ENCODE measurements around the gene FNDC3B.

Gene FNDC3B

GRCh38 chr3:172210355-172210754 lies 171.0 kb downstream of the FNDC3B start:
- peak in 15 of 42 donors; percentile 7 to 61 (median 37) for DNase-seq
- intact Hi-C loops (cut with DNase I) = loop anchor here (10.0 kb wide), 1 partner anchor 176 kb away; the partner anchor contains the start of gene FNDC3B

- intact Hi-C loops (cut with DNase I) = loop anchor here (10.0 kb wide), 1 partner anchor 176 kb away; the partner anchor contains the start of gene FNDC3B
Measured at GRCh38 chr3:172211123-172211522, 171.7 kb downstream of the FNDC3B start.

GRCh38 chr3:172213200-172213599 lies 173.8 kb downstream of the FNDC3B start:
- DNase-seq = no peak
- intact Hi-C loops (cut with DNase I) = loop anchor here (10.0 kb wide), 1 partner anchor 178 kb away; the partner anchor contains the start of gene FNDC3B

More at GRCh38 chr3:172211123-172211522, 171.7 kb downstream of the FNDC3B start:
- no peak for DNase-seq

DNA sequence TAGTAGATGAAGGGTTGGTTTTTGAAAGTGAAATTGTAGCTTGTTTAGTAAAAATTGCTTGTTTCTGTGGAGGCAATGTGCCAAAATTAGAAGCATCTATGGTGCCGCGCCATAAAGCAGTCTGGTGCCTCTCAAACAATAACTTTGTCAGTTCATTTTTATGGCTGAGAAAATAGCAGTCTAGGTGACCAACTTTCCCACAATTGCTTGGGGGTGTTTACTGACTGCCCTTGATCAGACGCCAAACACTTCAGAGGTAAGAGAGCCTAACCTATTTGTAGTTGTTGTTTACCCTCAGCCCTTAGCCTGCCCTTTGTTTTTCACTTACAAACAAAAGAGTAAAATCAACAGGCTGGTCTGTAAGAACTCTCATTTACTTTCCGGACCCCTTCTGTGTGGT lies 174.5 kb downstream of the FNDC3B start:
- DNase-seq = no peak
- intact Hi-C loops (cut with DNase I) = loop anchor here (10.0 kb wide), 1 partner anchor 179 kb away; the partner anchor contains the start of gene FNDC3B

DNA sequence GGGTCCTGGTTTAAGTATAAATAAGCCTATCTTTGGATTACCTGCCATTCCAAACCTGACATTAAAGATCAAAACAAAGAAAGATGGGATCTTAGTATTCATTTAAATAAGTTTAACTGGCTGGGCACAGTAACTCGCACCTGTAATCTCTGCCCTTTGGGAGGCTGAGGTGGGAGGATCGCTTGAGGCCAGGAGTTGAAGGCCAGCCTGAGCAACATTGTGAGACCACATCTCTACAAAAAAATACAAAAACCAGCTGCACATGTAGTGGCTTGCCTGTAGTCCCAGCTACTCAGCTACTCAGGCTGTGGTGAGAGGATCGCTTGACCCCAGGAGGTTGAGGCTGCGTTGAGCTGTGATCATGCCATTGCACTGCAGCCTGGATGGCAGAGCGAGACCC lies 176.9 kb downstream of the FNDC3B start:
- intact Hi-C loops (cut with DNase I) = loop anchor here (10.0 kb wide), 1 partner anchor 181 kb away; the partner anchor contains the start of gene FNDC3B
- no peak for DNase-seq

GRCh38 chr3:172216911-172217310 lies 177.5 kb downstream of the FNDC3B start:
- intact Hi-C loops (cut with DNase I) = loop anchor here (10.0 kb wide), 1 partner anchor 182 kb away; the partner anchor contains the start of gene FNDC3B
- DNase-seq = no peak

DNA sequence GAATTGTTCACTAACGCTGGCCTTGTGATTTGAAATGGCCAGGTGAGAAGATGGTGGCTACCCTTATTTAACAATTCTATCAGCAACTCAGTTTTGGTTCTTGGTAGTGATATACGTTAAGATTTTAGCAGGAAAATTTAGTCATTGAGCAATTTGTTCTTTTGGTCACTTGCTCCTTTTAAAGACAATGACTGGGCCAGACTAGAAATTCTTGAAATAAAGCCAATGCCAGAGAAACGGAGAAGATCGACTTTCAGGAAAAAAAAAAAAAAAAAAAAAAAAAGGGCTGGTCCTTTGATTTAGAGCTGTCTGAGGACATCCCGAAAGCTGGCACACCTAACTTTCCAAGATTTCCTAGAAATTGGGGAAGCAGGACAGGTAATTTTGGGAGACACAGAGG lies 178.5 kb downstream of the FNDC3B start:
- intact Hi-C loops (cut with DNase I) = loop anchor here (10.0 kb wide), 1 partner anchor 183 kb away; the partner anchor contains the start of gene FNDC3B
- no peak for DNase-seq

DNA sequence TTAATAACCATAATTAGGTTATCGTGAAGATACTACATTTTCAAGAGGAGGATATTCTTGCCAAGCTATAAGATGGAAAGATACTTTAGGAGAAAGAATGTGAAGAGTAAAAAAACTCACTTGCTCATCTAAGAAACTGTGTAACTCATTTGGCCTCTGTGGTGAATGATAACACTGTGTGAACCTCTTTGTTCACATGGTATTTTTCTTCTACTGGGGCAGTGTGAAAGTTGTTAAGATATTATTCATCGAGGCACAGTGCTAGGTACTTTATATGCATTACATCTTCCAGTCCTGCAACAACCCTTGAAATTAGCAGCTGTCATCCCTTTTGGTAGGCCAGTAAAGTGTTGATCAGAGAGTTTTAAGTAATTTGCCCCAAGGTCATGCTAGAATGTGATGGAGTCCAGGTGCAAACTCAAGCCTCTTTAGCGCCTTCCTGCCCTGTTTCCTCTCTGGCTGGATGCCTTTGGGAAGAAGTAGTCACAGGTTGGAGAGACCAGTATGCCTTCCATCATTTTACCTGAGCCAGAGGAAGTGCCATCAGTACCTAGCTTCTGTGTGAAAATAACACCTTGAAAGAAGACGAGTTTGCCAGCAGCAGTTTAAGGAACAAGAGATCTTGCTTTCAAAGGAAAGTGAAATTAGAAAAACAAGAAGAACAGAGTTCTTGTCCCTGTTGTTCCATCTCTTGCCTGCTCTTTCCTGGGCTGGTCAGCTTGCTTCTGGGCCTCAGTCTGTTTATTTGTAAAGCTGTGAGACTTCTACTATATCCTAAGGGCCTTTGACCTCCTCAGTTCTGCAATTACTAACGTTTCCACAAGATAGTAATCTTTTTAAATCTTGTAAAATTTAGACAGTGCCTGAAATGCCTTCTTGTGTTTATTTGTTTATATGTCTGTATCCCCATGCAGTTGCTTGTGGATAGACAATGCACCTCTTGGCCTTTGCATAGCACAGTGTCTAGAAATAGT lies 179.3 kb downstream of the FNDC3B start:
- no peak for DNase-seq
- intact Hi-C loops (cut with DNase I) = loop anchor here (10.0 kb wide), 1 partner anchor 184 kb away; the partner anchor contains the start of gene FNDC3B

DNA sequence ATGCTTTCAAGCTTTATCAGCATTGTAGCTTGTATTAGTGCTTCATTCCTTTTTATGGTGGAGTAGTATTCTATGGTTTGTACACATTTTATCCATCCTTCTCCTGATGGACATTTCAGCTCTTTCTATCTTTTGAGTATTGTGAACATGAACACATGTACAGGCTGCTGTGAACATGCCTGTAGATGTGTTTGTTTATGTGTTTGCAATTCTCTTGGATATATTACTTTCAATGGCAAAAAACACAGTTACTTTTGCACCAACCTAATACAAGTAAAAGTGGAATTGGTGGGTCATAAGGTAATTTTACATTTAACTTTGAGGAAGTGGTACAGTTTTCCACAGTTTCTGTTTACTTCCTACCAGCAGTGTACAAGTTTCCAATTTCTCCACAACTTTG lies 180.4 kb downstream of the FNDC3B start:
- no peak for DNase-seq
- intact Hi-C loops (cut with DNase I) = loop anchor here (10.0 kb wide), 1 partner anchor 185 kb away; the partner anchor contains the start of gene FNDC3B

DNA sequence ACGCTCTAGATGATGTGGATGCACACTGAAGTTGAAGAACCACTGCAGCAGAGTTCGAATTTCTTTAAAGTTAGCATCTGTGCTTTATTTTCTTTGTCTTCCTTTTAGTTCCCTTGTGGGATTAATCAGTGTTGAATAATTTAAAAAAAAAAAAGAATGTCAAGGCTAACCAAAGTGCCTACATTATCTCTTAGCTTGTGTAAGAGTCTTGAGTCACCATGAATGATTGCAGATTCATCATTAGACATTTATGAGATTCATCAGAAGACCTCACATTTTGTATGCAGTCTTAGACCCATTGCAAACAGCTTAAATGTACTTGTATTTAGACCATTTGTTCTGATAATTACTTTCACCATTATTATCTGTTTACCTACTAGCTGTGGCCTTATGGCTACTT lies 182.2 kb downstream of the FNDC3B start:
- intact Hi-C loops (cut with DNase I) = no loop called here
- DNase-seq = no peak

GRCh38 chr3:172222478-172223071 lies 183.2 kb downstream of the FNDC3B start:
- no peak for DNase-seq
- intact Hi-C loops (cut with DNase I) = no loop called here

DNA sequence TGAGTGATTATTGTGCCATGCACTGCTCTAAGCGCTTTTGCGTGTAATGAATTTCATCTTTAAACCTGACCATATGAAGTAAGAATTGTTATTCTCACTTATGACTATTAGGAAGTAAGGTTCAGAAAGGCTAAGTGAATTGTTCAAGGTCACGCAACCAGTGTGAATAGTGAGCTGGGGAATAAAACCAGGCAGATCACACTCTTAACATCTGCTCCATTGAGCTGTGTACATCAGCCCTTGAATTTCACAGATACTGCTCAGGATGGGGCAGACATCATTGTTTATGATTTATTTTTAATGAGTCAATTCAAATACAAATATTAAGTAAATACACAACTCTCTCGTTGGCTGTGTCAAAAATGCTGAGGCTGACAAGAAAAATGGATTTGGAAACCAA lies 184.5 kb downstream of the FNDC3B start:
- no peak for DNase-seq
- intact Hi-C loops (cut with DNase I) = no loop called here

DNA sequence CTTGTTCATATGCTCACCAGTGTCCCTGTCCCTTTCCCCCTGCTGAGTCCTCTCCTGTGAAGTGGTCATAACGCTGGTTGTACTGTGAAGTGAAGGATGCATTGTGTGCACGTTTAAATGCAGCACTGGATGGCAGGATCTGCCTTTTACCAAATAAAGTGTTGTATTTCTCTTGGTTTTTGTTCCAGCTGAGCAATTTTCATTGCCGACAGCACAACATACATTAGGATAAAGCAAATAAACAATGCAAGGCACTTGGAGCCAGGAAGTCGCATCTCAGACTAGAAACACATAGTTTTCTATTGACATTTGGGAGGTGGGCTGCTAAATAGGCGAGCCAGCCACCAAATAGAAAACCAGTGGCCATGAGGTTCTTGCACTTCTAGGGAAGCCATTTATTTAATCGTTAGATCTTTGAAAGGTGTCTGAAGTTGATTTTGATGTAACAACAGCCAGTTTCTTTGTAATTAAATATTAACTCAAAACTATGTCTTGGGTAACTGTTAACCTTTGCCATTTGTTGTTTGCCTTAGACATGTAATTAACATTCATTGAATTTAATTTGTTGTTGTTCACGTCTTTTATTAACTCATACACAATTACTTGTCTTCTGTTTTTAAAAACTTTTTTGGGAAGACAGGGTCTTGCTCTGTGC lies 185.3 kb downstream of the FNDC3B start:
- intact Hi-C loops (cut with DNase I) = no loop called here
- no peak for DNase-seq

GRCh38 chr3:172225215-172225707 lies 185.9 kb downstream of the FNDC3B start:
- no peak for DNase-seq
- intact Hi-C loops (cut with DNase I) = no loop called here

DNA sequence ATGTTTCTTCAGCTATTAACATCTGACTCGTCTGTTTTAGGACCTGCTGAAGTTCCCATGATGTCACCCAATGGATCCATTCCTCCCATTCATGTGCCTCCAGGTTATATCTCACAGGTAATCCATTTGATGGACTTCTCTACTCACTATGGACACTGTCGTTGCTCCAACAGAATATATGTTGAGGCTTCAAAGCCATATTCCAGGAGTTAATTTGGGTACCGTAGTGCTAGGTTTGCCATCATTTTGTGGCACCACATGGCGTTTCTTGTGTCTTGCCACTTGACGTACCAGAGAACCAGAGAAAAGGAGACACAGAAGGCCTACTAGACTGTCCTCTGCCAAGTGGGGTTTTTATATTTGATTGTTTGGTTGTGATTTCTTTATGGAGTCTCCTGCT lies 187.5 kb downstream of the FNDC3B start:
- intact Hi-C loops (cut with DNase I) = no loop called here
- no peak for DNase-seq

- no peak for DNase-seq
- intact Hi-C loops (cut with DNase I) = no loop called here
Measured at GRCh38 chr3:172227340-172228035, 188.1 kb downstream of the FNDC3B start.

- intact Hi-C loops (cut with DNase I) = no loop called here
- no peak for DNase-seq
Measured at GRCh38 chr3:172228036-172228415, 188.6 kb downstream of the FNDC3B start.

DNA sequence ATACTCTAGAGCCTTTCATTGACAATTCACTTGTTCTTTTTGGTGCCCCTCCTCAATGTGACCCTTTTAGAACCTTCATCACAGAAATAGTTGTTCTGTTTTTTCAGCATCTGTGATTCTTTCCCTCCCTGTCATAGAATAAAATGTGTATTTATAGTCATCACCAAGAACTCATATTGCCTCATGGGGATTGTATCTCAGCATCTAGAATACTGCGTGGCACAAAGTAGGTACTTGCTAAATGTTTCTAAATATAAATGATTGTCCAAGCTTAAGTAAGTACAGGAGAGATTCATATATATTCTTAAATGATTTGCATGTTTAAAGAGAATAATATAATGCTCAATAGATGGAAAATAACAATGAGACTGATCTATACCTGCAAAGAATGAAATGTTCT lies 190.1 kb downstream of the FNDC3B start:
- intact Hi-C loops (cut with DNase I) = no loop called here
- DNase-seq = no peak

All from head of caudate nucleus (tissue), 42 donors.